ENCODE data around the gene USP14. TPM values are rescaled to one million over a fixed set of nuclear protein-coding genes. Genes with fewer than 3 reads are reported as not detected.

Gene USP14
- total RNA-seq, 1 experiment from 2014 or later, result 72.4 TPM

- no peaks in the 10 kb centered on the region for H3K27me3 Mint-ChIP-seq (ENCODE audit: low read depth)
- DNase-seq (ENCODE audit: low spot score) (no peak), ATAC-seq (no peak)
- peaks cover 17% of the 10 kb centered on the region for H3K36me3 Mint-ChIP-seq
- ChIA-PET POLR2A (no interaction called here), CTCF (no interaction called here)
- no peaks in the 10 kb centered on the region for H3K9me3 Mint-ChIP-seq
- no peak overlapping the region for H3K27ac Mint-ChIP-seq
- no peaks in the 10 kb centered on the region for H3K4me1 Mint-ChIP-seq
- TF ChIP-seq ZBTB43 (CRISPR knock-in tag; IDR thresholded peaks at IDR 0.05) (no peak), NFE2L1 (CRISPR knock-in tag; IDR thresholded peaks at IDR 0.05) (no peak), GABPB1 (CRISPR knock-in tag; IDR thresholded peaks at IDR 0.05) (no peak), MXD4 (CRISPR knock-in tag; IDR thresholded peaks at IDR 0.05; ENCODE audit: borderline replicate concordance) (no peak), MAX (CRISPR knock-in tag; IDR thresholded peaks at IDR 0.05) (no peak), ZNF121 (CRISPR knock-in tag; IDR thresholded peaks at IDR 0.05) (no peak), JAZF1 (CRISPR knock-in tag; IDR thresholded peaks at IDR 0.05) (no peak), NFATC4 (CRISPR knock-in tag; IDR thresholded peaks at IDR 0.05) (no peak), SOX15 (CRISPR knock-in tag; IDR thresholded peaks at IDR 0.05) (no peak), RELA (CRISPR knock-in tag; IDR thresholded peaks at IDR 0.05; ENCODE audit: borderline replicate concordance) (no peak), OVOL2 (CRISPR knock-in tag; IDR thresholded peaks at IDR 0.05; ENCODE audit: borderline replicate concordance) (no peak)
- TF ChIP-seq, protein P1, sequence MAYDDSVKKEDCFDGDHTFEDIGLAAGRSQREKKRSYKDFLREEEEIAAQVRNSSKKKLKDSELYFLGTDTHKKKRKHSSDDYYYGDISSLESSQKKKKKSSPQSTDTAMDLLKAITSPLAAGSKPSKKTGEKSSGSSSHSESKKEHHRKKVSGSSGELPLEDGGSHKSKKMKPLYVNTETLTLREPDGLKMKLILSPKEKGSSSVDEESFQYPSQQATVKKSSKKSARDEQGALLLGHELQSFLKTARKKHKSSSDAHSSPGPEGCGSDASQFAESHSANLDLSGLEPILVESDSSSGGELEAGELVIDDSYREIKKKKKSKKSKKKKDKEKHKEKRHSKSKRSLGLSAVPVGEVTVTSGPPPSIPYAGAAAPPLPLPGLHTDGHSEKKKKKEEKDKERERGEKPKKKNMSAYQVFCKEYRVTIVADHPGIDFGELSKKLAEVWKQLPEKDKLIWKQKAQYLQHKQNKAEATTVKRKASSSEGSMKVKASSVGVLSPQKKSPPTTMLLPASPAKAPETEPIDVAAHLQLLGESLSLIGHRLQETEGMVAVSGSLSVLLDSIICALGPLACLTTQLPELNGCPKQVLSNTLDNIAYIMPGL (CRISPR knock-in tag; IDR thresholded peaks at IDR 0.05), result no peak
- TF ChIP-seq, protein P2, sequence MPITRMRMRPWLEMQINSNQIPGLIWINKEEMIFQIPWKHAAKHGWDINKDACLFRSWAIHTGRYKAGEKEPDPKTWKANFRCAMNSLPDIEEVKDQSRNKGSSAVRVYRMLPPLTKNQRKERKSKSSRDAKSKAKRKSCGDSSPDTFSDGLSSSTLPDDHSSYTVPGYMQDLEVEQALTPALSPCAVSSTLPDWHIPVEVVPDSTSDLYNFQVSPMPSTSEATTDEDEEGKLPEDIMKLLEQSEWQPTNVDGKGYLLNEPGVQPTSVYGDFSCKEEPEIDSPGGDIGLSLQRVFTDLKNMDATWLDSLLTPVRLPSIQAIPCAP (CRISPR knock-in tag; IDR thresholded peaks at IDR 0.05), result no peak
- TF ChIP-seq, protein P3, sequence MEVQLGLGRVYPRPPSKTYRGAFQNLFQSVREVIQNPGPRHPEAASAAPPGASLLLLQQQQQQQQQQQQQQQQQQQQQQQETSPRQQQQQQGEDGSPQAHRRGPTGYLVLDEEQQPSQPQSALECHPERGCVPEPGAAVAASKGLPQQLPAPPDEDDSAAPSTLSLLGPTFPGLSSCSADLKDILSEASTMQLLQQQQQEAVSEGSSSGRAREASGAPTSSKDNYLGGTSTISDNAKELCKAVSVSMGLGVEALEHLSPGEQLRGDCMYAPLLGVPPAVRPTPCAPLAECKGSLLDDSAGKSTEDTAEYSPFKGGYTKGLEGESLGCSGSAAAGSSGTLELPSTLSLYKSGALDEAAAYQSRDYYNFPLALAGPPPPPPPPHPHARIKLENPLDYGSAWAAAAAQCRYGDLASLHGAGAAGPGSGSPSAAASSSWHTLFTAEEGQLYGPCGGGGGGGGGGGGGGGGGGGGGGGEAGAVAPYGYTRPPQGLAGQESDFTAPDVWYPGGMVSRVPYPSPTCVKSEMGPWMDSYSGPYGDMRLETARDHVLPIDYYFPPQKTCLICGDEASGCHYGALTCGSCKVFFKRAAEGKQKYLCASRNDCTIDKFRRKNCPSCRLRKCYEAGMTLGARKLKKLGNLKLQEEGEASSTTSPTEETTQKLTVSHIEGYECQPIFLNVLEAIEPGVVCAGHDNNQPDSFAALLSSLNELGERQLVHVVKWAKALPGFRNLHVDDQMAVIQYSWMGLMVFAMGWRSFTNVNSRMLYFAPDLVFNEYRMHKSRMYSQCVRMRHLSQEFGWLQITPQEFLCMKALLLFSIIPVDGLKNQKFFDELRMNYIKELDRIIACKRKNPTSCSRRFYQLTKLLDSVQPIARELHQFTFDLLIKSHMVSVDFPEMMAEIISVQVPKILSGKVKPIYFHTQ (CRISPR knock-in tag; IDR thresholded peaks at IDR 0.05), result no peak
- TF ChIP-seq, protein P4, sequence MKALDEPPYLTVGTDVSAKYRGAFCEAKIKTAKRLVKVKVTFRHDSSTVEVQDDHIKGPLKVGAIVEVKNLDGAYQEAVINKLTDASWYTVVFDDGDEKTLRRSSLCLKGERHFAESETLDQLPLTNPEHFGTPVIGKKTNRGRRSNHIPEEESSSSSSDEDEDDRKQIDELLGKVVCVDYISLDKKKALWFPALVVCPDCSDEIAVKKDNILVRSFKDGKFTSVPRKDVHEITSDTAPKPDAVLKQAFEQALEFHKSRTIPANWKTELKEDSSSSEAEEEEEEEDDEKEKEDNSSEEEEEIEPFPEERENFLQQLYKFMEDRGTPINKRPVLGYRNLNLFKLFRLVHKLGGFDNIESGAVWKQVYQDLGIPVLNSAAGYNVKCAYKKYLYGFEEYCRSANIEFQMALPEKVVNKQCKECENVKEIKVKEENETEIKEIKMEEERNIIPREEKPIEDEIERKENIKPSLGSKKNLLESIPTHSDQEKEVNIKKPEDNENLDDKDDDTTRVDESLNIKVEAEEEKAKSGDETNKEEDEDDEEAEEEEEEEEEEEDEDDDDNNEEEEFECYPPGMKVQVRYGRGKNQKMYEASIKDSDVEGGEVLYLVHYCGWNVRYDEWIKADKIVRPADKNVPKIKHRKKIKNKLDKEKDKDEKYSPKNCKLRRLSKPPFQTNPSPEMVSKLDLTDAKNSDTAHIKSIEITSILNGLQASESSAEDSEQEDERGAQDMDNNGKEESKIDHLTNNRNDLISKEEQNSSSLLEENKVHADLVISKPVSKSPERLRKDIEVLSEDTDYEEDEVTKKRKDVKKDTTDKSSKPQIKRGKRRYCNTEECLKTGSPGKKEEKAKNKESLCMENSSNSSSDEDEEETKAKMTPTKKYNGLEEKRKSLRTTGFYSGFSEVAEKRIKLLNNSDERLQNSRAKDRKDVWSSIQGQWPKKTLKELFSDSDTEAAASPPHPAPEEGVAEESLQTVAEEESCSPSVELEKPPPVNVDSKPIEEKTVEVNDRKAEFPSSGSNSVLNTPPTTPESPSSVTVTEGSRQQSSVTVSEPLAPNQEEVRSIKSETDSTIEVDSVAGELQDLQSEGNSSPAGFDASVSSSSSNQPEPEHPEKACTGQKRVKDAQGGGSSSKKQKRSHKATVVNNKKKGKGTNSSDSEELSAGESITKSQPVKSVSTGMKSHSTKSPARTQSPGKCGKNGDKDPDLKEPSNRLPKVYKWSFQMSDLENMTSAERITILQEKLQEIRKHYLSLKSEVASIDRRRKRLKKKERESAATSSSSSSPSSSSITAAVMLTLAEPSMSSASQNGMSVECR (CRISPR knock-in tag; IDR thresholded peaks at IDR 0.05; ENCODE audit: borderline replicate concordance), result no peak
- TF ChIP-seq, protein P5, sequence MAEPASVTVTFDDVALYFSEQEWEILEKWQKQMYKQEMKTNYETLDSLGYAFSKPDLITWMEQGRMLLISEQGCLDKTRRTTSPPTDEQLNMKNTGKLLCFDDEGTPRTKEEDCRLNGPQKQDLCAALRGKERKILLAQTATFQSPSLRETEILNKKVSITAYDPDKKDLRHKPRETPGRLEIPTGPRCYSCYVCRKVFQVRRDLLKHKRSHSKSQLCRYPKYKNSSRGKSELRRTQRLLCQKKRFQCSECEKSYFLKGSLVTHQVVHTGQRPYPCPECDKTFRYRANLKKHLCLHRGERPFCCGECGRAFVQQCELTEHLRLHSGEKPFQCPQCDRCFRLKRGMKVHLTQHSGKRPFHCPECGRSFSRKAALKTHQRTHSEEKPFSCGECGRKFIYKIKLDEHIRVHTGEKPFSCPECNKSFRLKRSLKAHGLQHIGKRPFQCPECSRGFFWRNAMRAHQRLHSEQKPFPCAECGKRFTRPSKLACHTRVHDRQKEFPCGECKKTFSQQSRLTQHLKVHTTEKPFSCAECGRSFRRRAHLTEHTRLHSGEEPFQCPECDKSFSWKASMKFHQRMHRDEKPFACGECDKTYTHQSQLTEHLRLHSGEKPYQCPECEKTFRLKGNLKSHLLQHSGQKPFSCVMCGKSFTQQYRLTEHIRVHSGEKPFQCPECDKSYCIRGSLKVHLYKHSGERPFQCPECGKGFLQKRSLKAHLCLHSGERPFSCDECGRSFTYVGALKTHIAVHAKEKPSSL (CRISPR knock-in tag; conservative IDR thresholded peaks at IDR 0.05), result no peak
- no peak overlapping the region for H3K4me3 Mint-ChIP-seq
These were observed 21.1 kb downstream of the USP14 start for GRCh38 chr18:179499-179898.

All from WTC11 (cell line).